HEK293 (cell line): ENCODE results near the gene MRPL36.

Experiments
- KLF1 ChIP-seq: fragments of 450-650 bp; formaldehyde crosslinking; IDR thresholded peaks from 2 replicates; pipeline ENCODE4 v1.5.1; 2016; ENCODE audit warnings: missing biosample characterization, missing genetic modification characterization
- KLF9 ChIP-seq: fragments of 450-650 bp; formaldehyde crosslinking; IDR thresholded peaks from 2 replicates; pipeline ENCODE4 v1.5.1; 2016; ENCODE audit warnings: missing biosample characterization, missing genetic modification characterization, low read depth
- TCF7L2 ChIP-seq: IDR thresholded peaks from 2 replicates; pipeline ENCODE4 v1.6.1; 2011; ENCODE audit warnings: low read depth, mild to moderate bottlenecking, inconsistent platforms, low read length, moderate library complexity, borderline replicate concordance
- ZNF174 ChIP-seq: fragments of 450-650 bp; formaldehyde crosslinking; IDR thresholded peaks from 2 replicates; pipeline ENCODE4 v1.5.0; 2017; ENCODE audit warnings: missing biosample characterization, mild to moderate bottlenecking, missing genetic modification characterization
- ZNF335 ChIP-seq: fragments of 450-650 bp; formaldehyde crosslinking; conservative IDR thresholded peaks from 2 replicates; pipeline ENCODE4 v1.5.1; 2016; ENCODE audit warnings: missing biosample characterization, missing genetic modification characterization
- ZNF555 ChIP-seq: fragments of 450-650 bp; formaldehyde crosslinking; conservative IDR thresholded peaks from 2 replicates; pipeline ENCODE4 v1.5.1; 2017; ENCODE audit warnings: missing biosample characterization, mild to moderate bottlenecking, missing genetic modification characterization, inconsistent platforms
- ZNF596 ChIP-seq: fragments of 450-650 bp; IDR thresholded peaks from 2 replicates; pipeline ENCODE4 v1.5.0; 2018; ENCODE audit warnings: missing biosample characterization, mild to moderate bottlenecking, missing genetic modification characterization, moderate library complexity
- TF ChIP-seq, protein P1 (sequence below): fragments of 450-650 bp; formaldehyde crosslinking; IDR thresholded peaks from 2 replicates; pipeline ENCODE4 v1.5.1; 2016; ENCODE audit warnings: missing biosample characterization, missing genetic modification characterization
- TF ChIP-seq, protein P2 (sequence below): fragments of 450-650 bp; formaldehyde crosslinking; IDR thresholded peaks from 2 replicates; pipeline ENCODE4 v1.5.1; 2016; ENCODE audit warnings: missing biosample characterization, missing genetic modification characterization
- TF ChIP-seq, protein P3 (sequence below): fragments of 450-650 bp; formaldehyde crosslinking; IDR thresholded peaks from 2 replicates; pipeline ENCODE4 v1.5.1; 2016; ENCODE audit warnings: missing biosample characterization, missing genetic modification characterization
- TF ChIP-seq, protein P4 (sequence below): fragments of 450-650 bp; formaldehyde crosslinking; optimal IDR thresholded peaks from 2 replicates; pipeline ENCODE3; 2016; ENCODE audit warnings: missing biosample characterization, mild to moderate bottlenecking, missing genetic modification characterization
- TF ChIP-seq, protein P5 (sequence below): fragments of 450-650 bp; formaldehyde crosslinking; IDR thresholded peaks from 2 replicates; pipeline ENCODE4 v1.5.1; 2016; ENCODE audit warnings: missing biosample characterization, missing genetic modification characterization, low read depth

DNA sequence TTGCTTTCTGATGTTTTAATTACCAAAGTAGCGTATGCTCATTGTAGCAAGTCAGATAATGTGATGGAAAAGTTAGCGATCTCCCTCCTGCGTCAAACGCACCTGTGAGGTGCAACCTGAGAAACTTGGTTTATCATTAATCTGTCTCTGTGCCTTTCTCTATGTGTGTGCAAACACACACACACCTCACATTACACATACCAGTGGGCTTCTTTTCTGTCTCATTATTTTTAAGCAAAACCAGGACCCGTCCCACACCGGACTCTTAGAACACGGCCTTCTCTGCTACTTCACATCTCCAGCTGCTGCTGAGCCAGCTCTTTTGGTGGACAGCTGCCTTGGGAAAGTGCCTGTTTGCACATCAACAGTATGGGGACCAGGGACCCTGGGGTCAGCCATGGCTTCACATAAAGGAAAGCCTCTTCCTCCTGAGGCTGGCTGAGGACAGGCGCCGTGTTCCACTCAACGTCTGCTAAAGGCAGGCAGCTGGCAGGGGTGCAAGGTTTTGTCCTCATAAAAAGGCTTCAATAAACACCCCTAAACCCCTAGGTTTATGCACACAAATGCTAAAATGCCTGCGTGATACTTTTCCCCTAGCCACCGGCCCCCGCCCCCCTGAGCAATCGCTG, 44.2 kb downstream of the MRPL36 start:
- TF ChIP-seq, protein P1, sequence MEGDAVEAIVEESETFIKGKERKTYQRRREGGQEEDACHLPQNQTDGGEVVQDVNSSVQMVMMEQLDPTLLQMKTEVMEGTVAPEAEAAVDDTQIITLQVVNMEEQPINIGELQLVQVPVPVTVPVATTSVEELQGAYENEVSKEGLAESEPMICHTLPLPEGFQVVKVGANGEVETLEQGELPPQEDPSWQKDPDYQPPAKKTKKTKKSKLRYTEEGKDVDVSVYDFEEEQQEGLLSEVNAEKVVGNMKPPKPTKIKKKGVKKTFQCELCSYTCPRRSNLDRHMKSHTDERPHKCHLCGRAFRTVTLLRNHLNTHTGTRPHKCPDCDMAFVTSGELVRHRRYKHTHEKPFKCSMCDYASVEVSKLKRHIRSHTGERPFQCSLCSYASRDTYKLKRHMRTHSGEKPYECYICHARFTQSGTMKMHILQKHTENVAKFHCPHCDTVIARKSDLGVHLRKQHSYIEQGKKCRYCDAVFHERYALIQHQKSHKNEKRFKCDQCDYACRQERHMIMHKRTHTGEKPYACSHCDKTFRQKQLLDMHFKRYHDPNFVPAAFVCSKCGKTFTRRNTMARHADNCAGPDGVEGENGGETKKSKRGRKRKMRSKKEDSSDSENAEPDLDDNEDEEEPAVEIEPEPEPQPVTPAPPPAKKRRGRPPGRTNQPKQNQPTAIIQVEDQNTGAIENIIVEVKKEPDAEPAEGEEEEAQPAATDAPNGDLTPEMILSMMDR (tag by site-specific recombination), result no peak
- TF ChIP-seq ZNF596 (tag by site-specific recombination) (no peak), TCF7L2 (no peak), ZNF335 (no peak), ZNF174 (no peak), ZNF555 (no peak), KLF9 (tag by site-specific recombination) (no peak), KLF1 (tag by site-specific recombination) (no peak)
- TF ChIP-seq, protein P2, sequence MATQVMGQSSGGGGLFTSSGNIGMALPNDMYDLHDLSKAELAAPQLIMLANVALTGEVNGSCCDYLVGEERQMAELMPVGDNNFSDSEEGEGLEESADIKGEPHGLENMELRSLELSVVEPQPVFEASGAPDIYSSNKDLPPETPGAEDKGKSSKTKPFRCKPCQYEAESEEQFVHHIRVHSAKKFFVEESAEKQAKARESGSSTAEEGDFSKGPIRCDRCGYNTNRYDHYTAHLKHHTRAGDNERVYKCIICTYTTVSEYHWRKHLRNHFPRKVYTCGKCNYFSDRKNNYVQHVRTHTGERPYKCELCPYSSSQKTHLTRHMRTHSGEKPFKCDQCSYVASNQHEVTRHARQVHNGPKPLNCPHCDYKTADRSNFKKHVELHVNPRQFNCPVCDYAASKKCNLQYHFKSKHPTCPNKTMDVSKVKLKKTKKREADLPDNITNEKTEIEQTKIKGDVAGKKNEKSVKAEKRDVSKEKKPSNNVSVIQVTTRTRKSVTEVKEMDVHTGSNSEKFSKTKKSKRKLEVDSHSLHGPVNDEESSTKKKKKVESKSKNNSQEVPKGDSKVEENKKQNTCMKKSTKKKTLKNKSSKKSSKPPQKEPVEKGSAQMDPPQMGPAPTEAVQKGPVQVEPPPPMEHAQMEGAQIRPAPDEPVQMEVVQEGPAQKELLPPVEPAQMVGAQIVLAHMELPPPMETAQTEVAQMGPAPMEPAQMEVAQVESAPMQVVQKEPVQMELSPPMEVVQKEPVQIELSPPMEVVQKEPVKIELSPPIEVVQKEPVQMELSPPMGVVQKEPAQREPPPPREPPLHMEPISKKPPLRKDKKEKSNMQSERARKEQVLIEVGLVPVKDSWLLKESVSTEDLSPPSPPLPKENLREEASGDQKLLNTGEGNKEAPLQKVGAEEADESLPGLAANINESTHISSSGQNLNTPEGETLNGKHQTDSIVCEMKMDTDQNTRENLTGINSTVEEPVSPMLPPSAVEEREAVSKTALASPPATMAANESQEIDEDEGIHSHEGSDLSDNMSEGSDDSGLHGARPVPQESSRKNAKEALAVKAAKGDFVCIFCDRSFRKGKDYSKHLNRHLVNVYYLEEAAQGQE (tag by site-specific recombination), result no peak
- TF ChIP-seq, protein P3, sequence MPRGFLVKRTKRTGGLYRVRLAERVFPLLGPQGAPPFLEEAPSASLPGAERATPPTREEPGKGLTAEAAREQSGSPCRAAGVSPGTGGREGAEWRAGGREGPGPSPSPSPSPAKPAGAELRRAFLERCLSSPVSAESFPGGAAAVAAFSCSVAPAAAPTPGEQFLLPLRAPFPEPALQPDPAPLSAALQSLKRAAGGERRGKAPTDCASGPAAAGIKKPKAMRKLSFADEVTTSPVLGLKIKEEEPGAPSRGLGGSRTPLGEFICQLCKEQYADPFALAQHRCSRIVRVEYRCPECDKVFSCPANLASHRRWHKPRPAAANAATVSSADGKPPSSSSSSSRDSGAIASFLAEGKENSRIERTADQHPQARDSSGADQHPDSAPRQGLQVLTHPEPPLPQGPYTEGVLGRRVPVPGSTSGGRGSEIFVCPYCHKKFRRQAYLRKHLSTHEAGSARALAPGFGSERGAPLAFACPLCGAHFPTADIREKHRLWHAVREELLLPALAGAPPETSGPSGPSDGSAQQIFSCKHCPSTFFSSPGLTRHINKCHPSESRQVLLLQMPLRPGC (tag by site-specific recombination), result no peak
- TF ChIP-seq, protein P4, sequence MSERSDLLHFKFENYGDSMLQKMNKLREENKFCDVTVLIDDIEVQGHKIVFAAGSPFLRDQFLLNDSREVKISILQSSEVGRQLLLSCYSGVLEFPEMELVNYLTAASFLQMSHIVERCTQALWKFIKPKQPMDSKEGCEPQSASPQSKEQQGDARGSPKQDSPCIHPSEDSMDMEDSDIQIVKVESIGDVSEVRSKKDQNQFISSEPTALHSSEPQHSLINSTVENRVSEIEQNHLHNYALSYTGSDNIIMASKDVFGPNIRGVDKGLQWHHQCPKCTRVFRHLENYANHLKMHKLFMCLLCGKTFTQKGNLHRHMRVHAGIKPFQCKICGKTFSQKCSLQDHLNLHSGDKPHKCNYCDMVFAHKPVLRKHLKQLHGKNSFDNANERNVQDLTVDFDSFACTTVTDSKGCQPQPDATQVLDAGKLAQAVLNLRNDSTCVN (tag by site-specific recombination), result no peak
- TF ChIP-seq, protein P5, sequence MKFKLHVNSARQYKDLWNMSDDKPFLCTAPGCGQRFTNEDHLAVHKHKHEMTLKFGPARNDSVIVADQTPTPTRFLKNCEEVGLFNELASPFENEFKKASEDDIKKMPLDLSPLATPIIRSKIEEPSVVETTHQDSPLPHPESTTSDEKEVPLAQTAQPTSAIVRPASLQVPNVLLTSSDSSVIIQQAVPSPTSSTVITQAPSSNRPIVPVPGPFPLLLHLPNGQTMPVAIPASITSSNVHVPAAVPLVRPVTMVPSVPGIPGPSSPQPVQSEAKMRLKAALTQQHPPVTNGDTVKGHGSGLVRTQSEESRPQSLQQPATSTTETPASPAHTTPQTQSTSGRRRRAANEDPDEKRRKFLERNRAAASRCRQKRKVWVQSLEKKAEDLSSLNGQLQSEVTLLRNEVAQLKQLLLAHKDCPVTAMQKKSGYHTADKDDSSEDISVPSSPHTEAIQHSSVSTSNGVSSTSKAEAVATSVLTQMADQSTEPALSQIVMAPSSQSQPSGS, result no peak
